ENCODE data around the gene COA3.

- TF ChIP-seq POLR2AphosphoS5 (IDR thresholded peaks at IDR 0.05), result no peak
- no peak for TF ChIP-seq CTCF (IDR thresholded peaks at IDR 0.05)
- TF ChIP-seq POLR2A (IDR thresholded peaks at IDR 0.05), result no peak
These were observed 18.3 kb downstream of the COA3 start, which contains the start of gene WNK4 for GRCh38 chr17:42779936-42780850.

All from sigmoid colon (tissue), 4 donors.